Neural cell (in vitro differentiated cells): ENCODE results near the gene ZC3H12A.

ENCODE experiments used
- EP300 ChIP-seq: fragments of 450-650 bp; conservative IDR thresholded peaks from 2 replicates; pipeline ENCODE4 v1.6.1; 2014; ENCODE audit warnings: antibody characterized with exemption, mild to moderate bottlenecking, moderate library complexity; ENCODE audit not compliant: poor library complexity, severe bottlenecking
- EZH2 ChIP-seq: fragments of 200-600, 300-800 bp; shearing (Covaris generic), sonication (generic); IDR thresholded peaks from 2 replicates; pipeline ENCODE4 v1.6.1; 2014; ENCODE audit warnings: antibody characterized with exemption, low read length, borderline replicate concordance, mild to moderate bottlenecking; ENCODE audit not compliant: insufficient read depth, poor library complexity, severe bottlenecking
- MXI1 ChIP-seq: fragments of 450-650 bp; conservative IDR thresholded peaks from 2 replicates; pipeline ENCODE4 v1.6.1; 2014; ENCODE audit warnings: antibody characterized with exemption, mild to moderate bottlenecking; ENCODE audit not compliant: poor library complexity, severe bottlenecking
- POLR2AphosphoS5 ChIP-seq: IDR thresholded peaks from 2 replicates; pipeline ENCODE4 v1.6.1; 2012
- RAD21 ChIP-seq: fragments of 450-650 bp; conservative IDR thresholded peaks from 2 replicates; pipeline ENCODE4 v1.6.1; 2014; ENCODE audit warnings: antibody characterized with exemption, mild to moderate bottlenecking, moderate library complexity
- SMC3 ChIP-seq: fragments of 450-650 bp; conservative IDR thresholded peaks from 2 replicates; pipeline ENCODE4 v1.6.1; 2014; ENCODE audit warnings: antibody characterized with exemption, mild to moderate bottlenecking, moderate library complexity; ENCODE audit not compliant: poor library complexity
- TF ChIP-seq, protein P1 (sequence below): fragments of 450-650 bp; IDR thresholded peaks from 2 replicates; pipeline ENCODE4 v1.5.1; 2014; ENCODE audit warnings: antibody characterized with exemption, mild to moderate bottlenecking, moderate library complexity; ENCODE audit not compliant: poor library complexity, severe bottlenecking
- TF ChIP-seq, protein P2 (sequence below): IDR thresholded peaks from 2 replicates; pipeline ENCODE4 v1.6.1; 2012; ENCODE audit warnings: borderline replicate concordance

DNA sequence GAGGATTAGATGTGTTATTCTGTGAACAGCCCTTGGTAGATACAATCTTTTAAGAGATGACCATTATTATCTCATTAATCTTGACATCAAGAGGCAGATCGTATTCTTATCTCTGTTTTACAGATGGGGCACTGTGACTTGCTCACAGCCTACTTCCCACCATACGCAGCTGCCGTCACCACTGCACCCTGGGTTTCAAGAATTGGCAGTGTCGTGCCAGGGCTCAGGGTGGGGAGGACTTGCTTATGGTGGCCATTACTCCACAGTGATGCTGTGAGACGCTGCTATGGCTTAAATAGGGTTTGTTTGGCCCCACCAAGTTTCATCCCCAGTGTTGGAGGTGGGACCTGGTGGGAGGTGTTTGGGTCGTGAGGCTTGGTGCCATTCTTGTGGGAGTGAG lies 45.4 kb upstream of the ZC3H12A start:
- TF ChIP-seq, protein P1, sequence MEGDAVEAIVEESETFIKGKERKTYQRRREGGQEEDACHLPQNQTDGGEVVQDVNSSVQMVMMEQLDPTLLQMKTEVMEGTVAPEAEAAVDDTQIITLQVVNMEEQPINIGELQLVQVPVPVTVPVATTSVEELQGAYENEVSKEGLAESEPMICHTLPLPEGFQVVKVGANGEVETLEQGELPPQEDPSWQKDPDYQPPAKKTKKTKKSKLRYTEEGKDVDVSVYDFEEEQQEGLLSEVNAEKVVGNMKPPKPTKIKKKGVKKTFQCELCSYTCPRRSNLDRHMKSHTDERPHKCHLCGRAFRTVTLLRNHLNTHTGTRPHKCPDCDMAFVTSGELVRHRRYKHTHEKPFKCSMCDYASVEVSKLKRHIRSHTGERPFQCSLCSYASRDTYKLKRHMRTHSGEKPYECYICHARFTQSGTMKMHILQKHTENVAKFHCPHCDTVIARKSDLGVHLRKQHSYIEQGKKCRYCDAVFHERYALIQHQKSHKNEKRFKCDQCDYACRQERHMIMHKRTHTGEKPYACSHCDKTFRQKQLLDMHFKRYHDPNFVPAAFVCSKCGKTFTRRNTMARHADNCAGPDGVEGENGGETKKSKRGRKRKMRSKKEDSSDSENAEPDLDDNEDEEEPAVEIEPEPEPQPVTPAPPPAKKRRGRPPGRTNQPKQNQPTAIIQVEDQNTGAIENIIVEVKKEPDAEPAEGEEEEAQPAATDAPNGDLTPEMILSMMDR = no peak
- TF ChIP-seq SMC3 (no peak), POLR2AphosphoS5 (no peak), EZH2 (no peak), RAD21 (no peak), MXI1 (no peak), EP300 (no peak)
- TF ChIP-seq, protein P2, sequence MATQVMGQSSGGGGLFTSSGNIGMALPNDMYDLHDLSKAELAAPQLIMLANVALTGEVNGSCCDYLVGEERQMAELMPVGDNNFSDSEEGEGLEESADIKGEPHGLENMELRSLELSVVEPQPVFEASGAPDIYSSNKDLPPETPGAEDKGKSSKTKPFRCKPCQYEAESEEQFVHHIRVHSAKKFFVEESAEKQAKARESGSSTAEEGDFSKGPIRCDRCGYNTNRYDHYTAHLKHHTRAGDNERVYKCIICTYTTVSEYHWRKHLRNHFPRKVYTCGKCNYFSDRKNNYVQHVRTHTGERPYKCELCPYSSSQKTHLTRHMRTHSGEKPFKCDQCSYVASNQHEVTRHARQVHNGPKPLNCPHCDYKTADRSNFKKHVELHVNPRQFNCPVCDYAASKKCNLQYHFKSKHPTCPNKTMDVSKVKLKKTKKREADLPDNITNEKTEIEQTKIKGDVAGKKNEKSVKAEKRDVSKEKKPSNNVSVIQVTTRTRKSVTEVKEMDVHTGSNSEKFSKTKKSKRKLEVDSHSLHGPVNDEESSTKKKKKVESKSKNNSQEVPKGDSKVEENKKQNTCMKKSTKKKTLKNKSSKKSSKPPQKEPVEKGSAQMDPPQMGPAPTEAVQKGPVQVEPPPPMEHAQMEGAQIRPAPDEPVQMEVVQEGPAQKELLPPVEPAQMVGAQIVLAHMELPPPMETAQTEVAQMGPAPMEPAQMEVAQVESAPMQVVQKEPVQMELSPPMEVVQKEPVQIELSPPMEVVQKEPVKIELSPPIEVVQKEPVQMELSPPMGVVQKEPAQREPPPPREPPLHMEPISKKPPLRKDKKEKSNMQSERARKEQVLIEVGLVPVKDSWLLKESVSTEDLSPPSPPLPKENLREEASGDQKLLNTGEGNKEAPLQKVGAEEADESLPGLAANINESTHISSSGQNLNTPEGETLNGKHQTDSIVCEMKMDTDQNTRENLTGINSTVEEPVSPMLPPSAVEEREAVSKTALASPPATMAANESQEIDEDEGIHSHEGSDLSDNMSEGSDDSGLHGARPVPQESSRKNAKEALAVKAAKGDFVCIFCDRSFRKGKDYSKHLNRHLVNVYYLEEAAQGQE = no peak
